Progenitor cell of endocrine pancreas (in vitro differentiated cells): ENCODE results near the gene COL5A3. TPM values are rescaled to one million over a fixed set of nuclear protein-coding genes. Genes with fewer than 3 reads are reported as not detected.
"Not testable (repeated sequence)": the region's sequence is repeated elsewhere in the genome, so short reads cannot be mapped to it uniquely, and the experiment has no call there.

ENCODE experiments used
- DNase-seq: peaks from one replicate; pipeline ENCODE4 v3.0.0; 2021; ENCODE audit warnings: low spot score; ENCODE audit not compliant: unreplicated experiment
- H3K27ac Mint-ChIP-seq: 2 replicates; pipeline ENCODE4 v1.8.0; 2021; ENCODE audit warnings: mild to moderate bottlenecking, moderate library complexity, mixed read lengths
- H3K27me3 Mint-ChIP-seq: 2 replicates; pipeline ENCODE4 v1.8.0; 2021; ENCODE audit warnings: mixed read lengths
- H3K36me3 Mint-ChIP-seq: 2 replicates; pipeline ENCODE4 v1.8.0; 2022; ENCODE audit warnings: mixed read lengths; ENCODE audit not compliant: insufficient read depth
- H3K4me1 Mint-ChIP-seq: 2 replicates; pipeline ENCODE4 v1.8.0; 2021; ENCODE audit warnings: low read depth, mixed read lengths
- H3K4me3 Mint-ChIP-seq: 2 replicates; pipeline ENCODE4 v1.8.0; 2021; ENCODE audit warnings: low read depth, mild to moderate bottlenecking, moderate library complexity, mixed read lengths
- H3K9me3 Mint-ChIP-seq: 2 replicates; pipeline ENCODE4 v1.8.0; 2021; ENCODE audit warnings: low read depth, mixed read lengths
- CTCF ChIP-seq: fragments of 200-600 bp; sonication (generic); IDR thresholded peaks from one replicate; pipeline ENCODE4 v1.5.0; 2021; ENCODE audit warnings: antibody characterized with exemption, mild to moderate bottlenecking; ENCODE audit not compliant: unreplicated experiment
- total RNA-seq: library from RNA; stranded (reverse); gene quantifications from 2 replicates; pipeline ENCODE4 v1.2.1, GENCODE V29; 2021

COL5A3 gene
- total RNA-seq, 1 donor from 2014 or later = 0.05 TPM

- no peak overlapping the region for H3K27ac Mint-ChIP-seq
- no peak for TF ChIP-seq CTCF
- peaks cover 17% of the 10 kb centered on the region for H3K27me3 Mint-ChIP-seq
- no peak overlapping the region for H3K4me3 Mint-ChIP-seq
- no peak for DNase-seq
- H3K4me1 Mint-ChIP-seq = no peaks in the 10 kb centered on the region
- no peaks in the 10 kb centered on the region for H3K36me3 Mint-ChIP-seq
- no peaks in the 10 kb centered on the region for H3K9me3 Mint-ChIP-seq
These were observed 53.3 kb downstream of the COL5A3 start for GRCh38 chr19:9956956-9957355.

- no peak for TF ChIP-seq CTCF
These were observed 56.3 kb downstream of the COL5A3 start for GRCh38 chr19:9953802-9954542.

GRCh38 chr19:9952276-9952675 is 58.0 kb downstream of the COL5A3 start:
- DNase-seq = no peak
- Mint-ChIP-seq H3K27ac (no peak overlapping the region), H3K36me3 (no peaks in the 10 kb centered on the region), H3K27me3 (peaks cover 10% of the 10 kb centered on the region), H3K4me3 (no peak overlapping the region), H3K4me1 (no peaks in the 10 kb centered on the region), H3K9me3 (no peaks in the 10 kb centered on the region)
- no peak for TF ChIP-seq CTCF

More at GRCh38 chr19:9953802-9954542, 56.3 kb downstream of the COL5A3 start:
- no peaks in the 10 kb centered on the region for H3K36me3 Mint-ChIP-seq
- no peaks in the 10 kb centered on the region for H3K9me3 Mint-ChIP-seq
- H3K4me3 Mint-ChIP-seq = no peak overlapping the region
- DNase-seq = no peak
- no peak overlapping the region for H3K27ac Mint-ChIP-seq
- peaks cover 11% of the 10 kb centered on the region for H3K27me3 Mint-ChIP-seq
- H3K4me1 Mint-ChIP-seq = no peaks in the 10 kb centered on the region

GRCh38 chr19:9947441-9947840 is 62.9 kb downstream of the COL5A3 start:
- TF ChIP-seq CTCF = no peak
- Mint-ChIP-seq H3K4me3 (no peak overlapping the region), H3K9me3 (no peaks in the 10 kb centered on the region), H3K36me3 (no peaks in the 10 kb centered on the region), H3K27me3 (peaks cover 23% of the 10 kb centered on the region), H3K4me1 (peaks cover 2% of the 10 kb centered on the region), H3K27ac (no peak overlapping the region)
- no peak for DNase-seq

GRCh38 chr19:9946528-9947125 is 63.7 kb downstream of the COL5A3 start:
- not testable (repeated sequence) for H3K27ac Mint-ChIP-seq, H3K4me1 Mint-ChIP-seq, H3K4me3 Mint-ChIP-seq, H3K9me3 Mint-ChIP-seq, DNase-seq, H3K36me3 Mint-ChIP-seq
- H3K27me3 Mint-ChIP-seq = peaks cover 29% of the 10 kb centered on the region
